PFSK-1 (cell line): ENCODE results near the gene WDR33.

Source experiments
- FOXP2 ChIP-seq: optimal IDR thresholded peaks from 2 replicates; pipeline ENCODE3; 2011; ENCODE audit warnings: borderline replicate concordance, control low read depth, inconsistent platforms; ENCODE audit not compliant: insufficient read depth; ENCODE audit errors: extremely low read length, extremely low read depth
- POLR2AphosphoS5 ChIP-seq: IDR thresholded peaks from 2 replicates; pipeline ENCODE4 v1.6.1; 2012; ENCODE audit warnings: low read depth, mild to moderate bottlenecking, control low read depth, low read length, moderate library complexity
- REST ChIP-seq, 2 experiments: IDR thresholded peaks; 2 replicates each; pipeline versions ENCODE4 v1.6.1 to v1.8.0; 2011 to 2012; ENCODE audit warnings: low read depth in 2 of 2, low read length in 2 of 2, control low read depth in 1 of 2, inconsistent platforms in 1 of 2, mild to moderate bottlenecking in 1 of 2, moderate library complexity in 1 of 2; ENCODE audit not compliant: insufficient read depth in 1 of 2
- SIN3A ChIP-seq: IDR thresholded peaks from 2 replicates; pipeline ENCODE4 v1.6.1; 2012; ENCODE audit warnings: mild to moderate bottlenecking, low read length, moderate library complexity, borderline replicate concordance; ENCODE audit not compliant: insufficient read depth
- TAF1 ChIP-seq: IDR thresholded peaks from 2 replicates; pipeline ENCODE4 v1.6.1; 2012; ENCODE audit warnings: low read length, control low read depth, borderline replicate concordance; ENCODE audit not compliant: insufficient read depth

The WDR33 gene

GRCh38 chr2:127707890-127708648, 102.9 kb downstream of the WDR33 start:
- no peak for TF ChIP-seq REST (IDR thresholded peaks at IDR 0.05; ENCODE audit: insufficient read depth in 1 of 2, low read depth in 2 of 2, low read length in 2 of 2)
- TF ChIP-seq POLR2AphosphoS5, result no peak
- no peak for TF ChIP-seq FOXP2
- no peak for TF ChIP-seq TAF1
- no peak for TF ChIP-seq SIN3A

GRCh38 chr2:127706215-127706990, 104.6 kb downstream of the WDR33 start:
- TF ChIP-seq SIN3A (no peak), POLR2AphosphoS5 (no peak), REST (IDR thresholded peaks at IDR 0.05; ENCODE audit: insufficient read depth in 1 of 2, low read depth in 2 of 2, low read length in 2 of 2) (no peak), TAF1 (no peak), FOXP2 (no peak)

- TF ChIP-seq POLR2AphosphoS5 (peak; percentile 18; the same call in 1 of the 2 replicates), TAF1 (no peak)
Observed at GRCh38 chr2:127705391-127706065, 105.4 kb downstream of the WDR33 start.

GRCh38 chr2:127704641-127705390, 106.2 kb downstream of the WDR33 start:
- TF ChIP-seq SIN3A (no peak), REST (IDR thresholded peaks at IDR 0.05; ENCODE audit: insufficient read depth in 1 of 2, low read depth in 2 of 2, low read length in 2 of 2) (no peak), FOXP2 (no peak), TAF1 (no peak), POLR2AphosphoS5 (no peak)

- TF ChIP-seq POLR2AphosphoS5 (no peak), TAF1 (no peak), SIN3A (no peak), REST (IDR thresholded peaks at IDR 0.05; ENCODE audit: insufficient read depth in 1 of 2, low read depth in 2 of 2, low read length in 2 of 2) (no peak)
Observed at GRCh38 chr2:127703282-127703681, 107.7 kb downstream of the WDR33 start.
